ENCODE results near the gene MB21D2.

- TF ChIP-seq POLR2A (IDR thresholded peaks at IDR 0.05) (no peak), CTCF (IDR thresholded peaks at IDR 0.05) (no peak)
Measured at GRCh38 chr3:192758654-192759053, 159.0 kb downstream of the MB21D2 start.
